ENCODE results near the gene PKN1.

PKN1 gene

GRCh38 chr19:14520543-14520942, 87.4 kb downstream of the PKN1 start:
- Histone ChIP-seq H4K20me1 (ENCODE audit: insufficient read depth, low read length) (peaks cover 24% of the 10 kb centered on the region), H3K36me3 (ENCODE audit: insufficient read depth, low read length) (peaks cover 20% of the 10 kb centered on the region), H3K9ac (ENCODE audit: low read depth, low read length) (no peak overlapping the region), H2AFZ (ENCODE audit: low read depth, low read length) (no peak overlapping the region), H3K79me2 (ENCODE audit: insufficient read depth, low read length) (peaks cover 27% of the 10 kb centered on the region), H3K4me3 (ENCODE audit: low read depth in 1 of 2, low read length in 2 of 2) (no peak overlapping the region), H3K4me2 (ENCODE audit: insufficient read depth, low read length) (no peak overlapping the region), H3K4me1 (ENCODE audit: insufficient read depth, low read length) (peaks cover 29% of the 10 kb centered on the region), H3K27ac (ENCODE audit: low read length) (no peak overlapping the region), H3K9me3 (ENCODE audit: insufficient read depth, low read length, severe bottlenecking) (no peaks in the 10 kb centered on the region), H3K27me3 (ENCODE audit: insufficient read depth, low read length, poor library complexity) (no peaks in the 10 kb centered on the region)
- TF ChIP-seq, protein P1, sequence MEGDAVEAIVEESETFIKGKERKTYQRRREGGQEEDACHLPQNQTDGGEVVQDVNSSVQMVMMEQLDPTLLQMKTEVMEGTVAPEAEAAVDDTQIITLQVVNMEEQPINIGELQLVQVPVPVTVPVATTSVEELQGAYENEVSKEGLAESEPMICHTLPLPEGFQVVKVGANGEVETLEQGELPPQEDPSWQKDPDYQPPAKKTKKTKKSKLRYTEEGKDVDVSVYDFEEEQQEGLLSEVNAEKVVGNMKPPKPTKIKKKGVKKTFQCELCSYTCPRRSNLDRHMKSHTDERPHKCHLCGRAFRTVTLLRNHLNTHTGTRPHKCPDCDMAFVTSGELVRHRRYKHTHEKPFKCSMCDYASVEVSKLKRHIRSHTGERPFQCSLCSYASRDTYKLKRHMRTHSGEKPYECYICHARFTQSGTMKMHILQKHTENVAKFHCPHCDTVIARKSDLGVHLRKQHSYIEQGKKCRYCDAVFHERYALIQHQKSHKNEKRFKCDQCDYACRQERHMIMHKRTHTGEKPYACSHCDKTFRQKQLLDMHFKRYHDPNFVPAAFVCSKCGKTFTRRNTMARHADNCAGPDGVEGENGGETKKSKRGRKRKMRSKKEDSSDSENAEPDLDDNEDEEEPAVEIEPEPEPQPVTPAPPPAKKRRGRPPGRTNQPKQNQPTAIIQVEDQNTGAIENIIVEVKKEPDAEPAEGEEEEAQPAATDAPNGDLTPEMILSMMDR (IDR thresholded peaks at IDR 0.05; ENCODE audit: borderline replicate concordance, extremely low read depth, low read length, poor library complexity, severe bottlenecking): no peak
- TF ChIP-seq EZH2 (IDR thresholded peaks at IDR 0.05; ENCODE audit: borderline replicate concordance, low read depth, low read length, severe bottlenecking): no peak
- no peak for DNase-seq
- ATAC-seq (ENCODE audit: insufficient read depth, low read depth): no peak
